Uterus (tissue), 2 donors: Measurements from ENCODE around the gene CTSK.

Experiments used
- CTCF ChIP-seq, 4 experiments: fragments of 200-600 bp in 2 of 4; fragments of 450-650 bp in 2 of 4; sonication (generic) in 2 of 4; IDR thresholded peaks; one replicate each; pipeline ENCODE4 v1.5.1; 2016 to 2019; ENCODE audit warnings: antibody characterized with exemption in 4 of 4, mild to moderate bottlenecking in 2 of 4, moderate library complexity in 1 of 4
- POLR2A ChIP-seq, 2 donors: fragments of 450-650 bp; IDR thresholded peaks; one replicate each; pipeline ENCODE4 v1.6.1; 2016; ENCODE audit warnings: antibody characterized with exemption in 2 of 2, mild to moderate bottlenecking in 1 of 2, moderate library complexity in 1 of 2

GRCh38 chr1:150749720-150750311, 58.2 kb downstream of the CTSK start:
- TF ChIP-seq POLR2A (IDR thresholded peaks at IDR 0.05) (no peak), CTCF (IDR thresholded peaks at IDR 0.05) (no peak)
